ENCODE data around the gene ZCCHC7.

The ZCCHC7 gene

DNA sequence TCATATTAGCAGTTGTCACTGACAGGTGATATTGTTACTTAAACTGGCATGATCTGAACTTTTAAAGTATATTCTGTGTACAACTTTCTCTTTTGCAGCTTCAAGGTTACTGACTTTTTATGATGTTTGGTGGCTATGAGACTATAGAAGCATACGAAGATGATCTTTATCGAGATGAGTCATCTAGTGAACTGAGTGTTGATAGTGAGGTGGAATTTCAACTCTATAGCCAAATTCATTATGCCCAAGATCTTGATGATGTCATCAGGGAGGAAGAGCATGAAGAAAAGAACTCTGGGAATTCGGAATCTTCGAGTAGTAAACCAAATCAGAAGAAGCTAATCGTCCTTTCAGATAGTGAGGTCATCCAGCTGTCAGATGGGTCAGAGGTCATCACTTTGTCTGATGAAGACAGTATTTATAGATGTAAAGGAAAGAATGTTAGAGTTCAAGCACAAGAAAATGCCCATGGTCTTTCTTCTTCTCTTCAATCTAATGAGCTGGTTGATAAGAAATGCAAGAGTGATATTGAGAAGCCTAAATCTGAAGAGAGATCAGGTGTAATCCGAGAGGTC, 5.9 kb downstream of the ZCCHC7 start:
- Histone ChIP-seq H3K27ac (ENCODE audit: low read length) (no peak overlapping the region), H3K9ac (ENCODE audit: low read depth, low read length) (no peak overlapping the region), H3K27me3 (ENCODE audit: insufficient read depth, low read length) (no peaks in the 10 kb centered on the region), H3K36me3 (ENCODE audit: insufficient read depth, low read depth, low read length) (peaks cover 35% of the 10 kb centered on the region), H3K4me1 (ENCODE audit: insufficient read depth, low read length) (no peaks in the 10 kb centered on the region), H3K9me3 (ENCODE audit: insufficient read depth, low read depth, low read length) (no peaks in the 10 kb centered on the region), H3K4me3 (ENCODE audit: low read length) (no peak overlapping the region)

DNA sequence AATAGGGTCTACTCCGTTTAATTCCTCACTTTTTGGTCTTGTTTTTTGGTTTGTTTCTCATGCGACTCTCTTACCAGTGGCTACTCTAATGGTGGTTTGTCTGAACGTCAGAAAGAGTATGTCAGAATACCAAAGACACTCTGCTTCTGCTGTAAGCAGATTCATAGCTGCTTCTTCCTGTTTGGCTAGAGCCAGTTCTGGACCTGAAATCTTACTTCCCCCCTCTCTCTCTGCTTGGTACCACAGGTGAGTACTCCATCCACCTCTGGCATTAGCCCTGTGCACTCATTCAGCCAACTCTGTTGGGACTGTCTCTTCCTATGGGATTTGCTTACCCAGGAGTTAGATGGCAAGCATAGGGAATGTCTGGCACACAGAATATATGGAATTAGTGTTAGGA, 6.6 kb downstream of the ZCCHC7 start:
- no peak overlapping the region for H3K4me3 ChIP-seq (ENCODE audit: low read length)
- H3K36me3 ChIP-seq (ENCODE audit: insufficient read depth, low read depth, low read length), result peaks cover 35% of the 10 kb centered on the region
- H3K9ac ChIP-seq (ENCODE audit: low read depth, low read length), result no peak overlapping the region

DNA sequence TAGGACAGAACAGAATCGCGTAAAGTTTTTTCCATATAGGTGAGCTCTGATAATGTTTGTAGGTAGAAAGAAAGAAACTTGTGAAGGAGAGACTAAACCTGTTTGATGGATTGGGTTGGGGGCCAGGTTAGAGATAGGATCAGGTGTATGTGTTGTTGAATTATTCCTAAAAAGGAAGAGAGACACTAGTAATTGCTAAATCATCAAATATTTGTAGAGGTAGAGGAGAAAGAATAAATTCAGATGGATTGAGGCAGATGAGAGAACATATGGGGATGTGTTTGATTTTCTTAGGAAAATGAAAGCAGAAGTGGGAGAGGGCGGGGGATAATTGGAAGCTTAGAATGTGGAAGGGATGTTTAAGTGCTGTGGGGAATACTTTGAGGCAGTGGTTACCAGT, 7.7 kb downstream of the ZCCHC7 start:
- Histone ChIP-seq H3K27ac (ENCODE audit: low read length) (no peak overlapping the region), H3K36me3 (ENCODE audit: insufficient read depth, low read depth, low read length) (peaks cover 40% of the 10 kb centered on the region), H3K4me1 (ENCODE audit: insufficient read depth, low read length) (no peaks in the 10 kb centered on the region), H3K27me3 (ENCODE audit: insufficient read depth, low read length) (no peaks in the 10 kb centered on the region), H3K9me3 (ENCODE audit: insufficient read depth, low read depth, low read length) (no peaks in the 10 kb centered on the region), H3K4me3 (ENCODE audit: low read length) (no peak overlapping the region), H3K9ac (ENCODE audit: low read depth, low read length) (no peak overlapping the region)

More for the DNA sequence above, 6.6 kb downstream of the ZCCHC7 start:
- no peak overlapping the region for H3K27ac ChIP-seq (ENCODE audit: low read length)
- no peaks in the 10 kb centered on the region for H3K4me1 ChIP-seq (ENCODE audit: insufficient read depth, low read length)
- H3K27me3 ChIP-seq (ENCODE audit: insufficient read depth, low read length), result no peaks in the 10 kb centered on the region
- H3K9me3 ChIP-seq (ENCODE audit: insufficient read depth, low read depth, low read length), result no peaks in the 10 kb centered on the region

DNA sequence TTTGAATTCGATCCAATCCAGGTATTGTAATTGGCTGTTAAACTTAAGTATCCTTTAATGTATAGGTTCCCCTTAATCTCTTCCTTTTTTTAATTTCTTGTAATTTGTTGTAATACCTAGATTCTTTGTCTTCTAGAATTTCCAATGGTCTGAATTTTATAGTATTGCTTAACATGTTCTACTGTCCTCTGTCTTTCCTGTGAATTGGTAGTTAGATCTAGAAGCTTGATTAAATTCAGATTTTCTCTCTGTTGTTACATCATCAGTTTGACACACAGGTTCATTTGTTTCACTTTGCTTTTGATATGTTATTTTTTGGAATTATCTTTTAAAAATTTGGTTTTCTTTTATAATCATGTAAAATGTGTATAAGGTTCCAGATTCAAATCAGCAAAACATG, 13.8 kb downstream of the ZCCHC7 start:
- Histone ChIP-seq H3K36me3 (ENCODE audit: insufficient read depth, low read depth, low read length) (peaks cover 10% of the 10 kb centered on the region), H3K9ac (ENCODE audit: low read depth, low read length) (no peak overlapping the region), H3K9me3 (ENCODE audit: insufficient read depth, low read depth, low read length) (no peaks in the 10 kb centered on the region), H3K4me1 (ENCODE audit: insufficient read depth, low read length) (peaks cover 18% of the 10 kb centered on the region), H3K27me3 (ENCODE audit: insufficient read depth, low read length) (no peaks in the 10 kb centered on the region), H3K4me3 (ENCODE audit: low read length) (no peak overlapping the region), H3K27ac (ENCODE audit: low read length) (no peak overlapping the region)

DNA sequence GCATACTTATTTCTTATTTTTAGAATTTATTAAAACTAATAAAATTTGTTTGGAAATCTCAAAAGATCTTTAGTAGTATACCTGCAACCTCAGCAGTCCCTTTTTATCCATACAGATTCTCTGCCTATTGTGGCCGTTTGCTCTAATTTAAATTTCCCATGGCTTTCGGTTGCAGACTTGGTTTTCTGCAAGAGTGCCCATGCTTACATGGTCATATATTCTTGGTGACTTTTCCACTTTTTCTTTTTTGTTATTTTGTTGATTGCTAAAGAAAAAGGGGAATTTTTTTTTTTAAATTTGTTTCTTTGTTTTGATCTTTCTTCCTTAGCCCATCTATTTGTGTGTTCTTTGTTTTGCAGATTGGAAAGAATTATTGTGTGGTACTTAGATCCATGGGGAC, 20.6 kb downstream of the ZCCHC7 start:
- Histone ChIP-seq H3K9ac (ENCODE audit: low read depth, low read length) (no peak overlapping the region), H3K9me3 (ENCODE audit: insufficient read depth, low read depth, low read length) (no peaks in the 10 kb centered on the region), H3K4me3 (ENCODE audit: low read length) (no peak overlapping the region), H3K36me3 (ENCODE audit: insufficient read depth, low read depth, low read length) (no peaks in the 10 kb centered on the region), H3K4me1 (ENCODE audit: insufficient read depth, low read length) (peaks cover 27% of the 10 kb centered on the region), H3K27me3 (ENCODE audit: insufficient read depth, low read length) (no peaks in the 10 kb centered on the region), H3K27ac (ENCODE audit: low read length) (no peak overlapping the region)

DNA sequence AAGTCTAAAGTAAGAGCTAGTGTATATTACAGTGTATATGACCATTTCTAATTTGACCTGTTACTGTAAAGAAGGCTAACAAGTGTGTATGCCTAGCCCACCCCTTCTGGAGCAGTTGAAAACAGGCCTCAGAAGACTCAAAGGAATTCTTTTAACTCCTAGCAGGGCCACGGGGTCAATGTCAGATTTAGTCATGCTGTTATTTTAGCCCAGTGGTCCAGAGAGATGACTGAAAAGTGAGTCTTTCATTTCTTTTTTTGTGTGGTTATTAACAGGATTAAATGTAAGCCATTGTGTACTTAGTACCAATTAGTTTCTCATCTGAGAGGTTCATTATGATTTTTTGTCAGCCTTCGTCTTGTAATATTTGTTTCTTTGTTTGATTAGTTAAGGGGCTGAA, 24.4 kb downstream of the ZCCHC7 start:
- Histone ChIP-seq H3K27me3 (ENCODE audit: insufficient read depth, low read length) (no peaks in the 10 kb centered on the region), H3K27ac (ENCODE audit: low read length) (no peak overlapping the region), H3K4me1 (ENCODE audit: insufficient read depth, low read length) (peaks cover 23% of the 10 kb centered on the region), H3K4me3 (ENCODE audit: low read length) (no peak overlapping the region), H3K9me3 (ENCODE audit: insufficient read depth, low read depth, low read length) (no peaks in the 10 kb centered on the region), H3K36me3 (ENCODE audit: insufficient read depth, low read depth, low read length) (no peaks in the 10 kb centered on the region), H3K9ac (ENCODE audit: low read depth, low read length) (no peak overlapping the region)

DNA sequence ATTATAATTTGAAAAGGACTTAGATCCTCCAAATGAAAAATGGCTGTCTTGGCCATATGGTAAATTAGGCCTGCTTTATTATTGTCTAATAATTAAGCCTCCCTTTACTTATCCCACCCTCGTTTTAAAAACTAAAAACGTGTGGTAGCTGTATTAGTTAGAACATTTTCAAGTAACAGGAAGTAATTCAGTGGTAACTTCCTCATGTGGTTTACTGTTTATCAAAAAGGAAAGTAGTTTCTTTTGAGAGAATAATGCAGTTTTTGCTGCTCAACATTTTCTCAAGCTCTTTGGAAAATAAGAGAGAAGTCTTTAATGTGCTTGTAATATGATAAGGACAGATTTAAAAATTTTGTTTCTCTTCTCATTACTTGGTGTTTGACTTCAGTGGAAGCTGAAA, 26.0 kb downstream of the ZCCHC7 start:
- no peak overlapping the region for H3K27ac ChIP-seq (ENCODE audit: low read length)
- H3K4me3 ChIP-seq (ENCODE audit: low read length), result no peak overlapping the region
- no peak overlapping the region for H3K9ac ChIP-seq (ENCODE audit: low read depth, low read length)
- no peaks in the 10 kb centered on the region for H3K36me3 ChIP-seq (ENCODE audit: insufficient read depth, low read depth, low read length)
- no peaks in the 10 kb centered on the region for H3K27me3 ChIP-seq (ENCODE audit: insufficient read depth, low read length)
- H3K9me3 ChIP-seq (ENCODE audit: insufficient read depth, low read depth, low read length), result no peaks in the 10 kb centered on the region
- peaks cover 19% of the 10 kb centered on the region for H3K4me1 ChIP-seq (ENCODE audit: insufficient read depth, low read length)

DNA sequence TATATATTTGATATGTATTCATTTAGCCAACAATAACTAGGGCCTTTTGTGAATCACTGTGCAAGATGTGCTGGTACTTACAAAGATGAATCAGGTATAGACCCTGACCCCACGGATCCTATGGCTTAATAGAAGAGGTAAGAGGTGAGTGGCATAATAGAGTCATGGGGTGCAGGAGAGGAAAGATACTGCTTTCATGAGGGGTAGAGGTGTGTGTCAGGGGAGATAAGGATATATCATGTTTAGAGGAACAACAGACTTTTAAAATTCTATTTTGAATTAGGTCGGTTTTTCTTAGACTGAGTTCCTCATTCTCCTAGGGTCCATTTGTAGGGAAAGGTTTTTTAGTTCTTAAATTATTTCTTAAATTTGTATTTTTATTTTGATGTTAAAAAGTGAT, 27.8 kb downstream of the ZCCHC7 start:
- H3K9me3 ChIP-seq (ENCODE audit: insufficient read depth, low read depth, low read length), result no peaks in the 10 kb centered on the region
- H3K4me3 ChIP-seq (ENCODE audit: low read length), result no peak overlapping the region
- H3K4me1 ChIP-seq (ENCODE audit: insufficient read depth, low read length), result peaks cover 17% of the 10 kb centered on the region
- H3K9ac ChIP-seq (ENCODE audit: low read depth, low read length), result no peak overlapping the region
- no peaks in the 10 kb centered on the region for H3K36me3 ChIP-seq (ENCODE audit: insufficient read depth, low read depth, low read length)
- no peak overlapping the region for H3K27ac ChIP-seq (ENCODE audit: low read length)
- no peaks in the 10 kb centered on the region for H3K27me3 ChIP-seq (ENCODE audit: insufficient read depth, low read length)

DNA sequence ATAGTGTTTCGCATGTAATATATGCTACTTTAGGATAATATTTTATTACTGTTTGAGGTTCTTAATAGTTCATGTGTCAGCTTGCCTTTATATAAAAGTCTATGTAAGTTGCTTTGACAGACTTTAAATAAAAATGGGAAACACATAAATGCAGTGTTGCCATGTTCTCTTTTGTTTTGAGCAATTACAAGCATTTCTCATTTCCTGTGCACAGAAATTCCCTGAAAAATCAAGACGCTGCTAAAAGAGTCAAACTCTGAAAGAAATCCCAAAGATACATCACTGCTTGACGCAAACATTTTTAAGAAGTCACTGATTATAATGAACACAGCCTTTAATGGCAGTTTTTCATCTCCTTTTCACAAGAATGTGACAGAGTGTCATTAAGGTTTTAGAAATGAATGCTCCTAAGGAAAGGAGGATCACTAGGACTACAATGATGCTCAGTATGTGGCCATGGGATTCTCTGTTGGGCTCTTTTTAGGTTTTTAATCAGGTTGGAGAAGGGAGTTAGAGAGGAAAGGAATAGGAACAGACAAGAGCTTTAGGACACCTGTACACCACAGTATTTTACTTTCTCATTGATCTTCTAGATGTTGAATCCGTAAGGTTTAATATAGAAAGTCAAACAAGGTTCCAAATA, 29.4 kb downstream of the ZCCHC7 start:
- Histone ChIP-seq H3K4me3 (ENCODE audit: low read length) (peak overlapping the region; percentile 6; the same call in 1 of the 2 replicates), H3K9me3 (ENCODE audit: insufficient read depth, low read depth, low read length) (no peaks in the 10 kb centered on the region), H3K4me1 (ENCODE audit: insufficient read depth, low read length) (peaks cover 12% of the 10 kb centered on the region), H3K9ac (ENCODE audit: low read depth, low read length) (no peak overlapping the region), H3K36me3 (ENCODE audit: insufficient read depth, low read depth, low read length) (no peaks in the 10 kb centered on the region), H3K27ac (ENCODE audit: low read length) (no peak overlapping the region), H3K27me3 (ENCODE audit: insufficient read depth, low read length) (no peaks in the 10 kb centered on the region)

DNA sequence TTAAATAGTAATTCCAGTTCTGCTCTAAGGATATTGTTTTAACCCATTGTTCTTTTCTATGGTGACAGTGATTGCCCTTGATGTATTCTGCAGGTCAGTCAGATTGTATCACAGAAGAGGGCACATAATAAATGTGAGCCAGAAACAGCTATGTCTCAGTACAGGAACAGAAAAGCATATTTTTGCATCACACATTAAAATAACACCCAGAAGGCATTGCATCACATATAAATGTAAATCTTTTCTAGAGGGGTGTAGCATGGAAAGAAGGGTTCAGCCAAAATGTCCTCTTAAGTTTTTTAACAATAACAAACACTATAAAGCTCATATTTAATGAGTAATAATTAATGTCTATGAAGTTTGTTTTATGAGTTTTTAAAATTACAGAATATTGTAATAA, 30.0 kb downstream of the ZCCHC7 start:
- Histone ChIP-seq H3K36me3 (ENCODE audit: insufficient read depth, low read depth, low read length) (no peaks in the 10 kb centered on the region), H3K9ac (ENCODE audit: low read depth, low read length) (no peak overlapping the region), H3K27me3 (ENCODE audit: insufficient read depth, low read length) (no peaks in the 10 kb centered on the region), H3K4me1 (ENCODE audit: insufficient read depth, low read length) (peaks cover 12% of the 10 kb centered on the region), H3K9me3 (ENCODE audit: insufficient read depth, low read depth, low read length) (no peaks in the 10 kb centered on the region), H3K4me3 (ENCODE audit: low read length) (no peak overlapping the region), H3K27ac (ENCODE audit: low read length) (no peak overlapping the region)

DNA sequence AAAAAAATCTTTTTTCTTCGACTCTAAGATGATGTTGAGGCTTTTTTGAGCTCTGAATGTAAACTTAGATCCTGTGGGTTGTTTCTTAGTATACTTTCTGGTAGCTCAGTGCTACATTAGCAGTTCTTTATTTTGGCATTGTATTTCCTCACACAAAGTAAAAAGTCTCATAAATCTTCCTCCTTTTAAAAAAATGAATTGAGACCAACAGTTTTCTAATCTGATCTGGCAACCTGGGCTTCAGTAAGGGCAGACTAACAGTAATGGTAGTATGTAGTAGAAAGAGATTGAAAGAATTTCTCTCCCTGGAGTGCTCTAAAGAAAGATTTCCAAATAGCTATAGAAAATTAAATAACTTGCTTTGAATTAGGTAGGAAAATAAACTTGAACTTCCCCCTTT, 31.4 kb downstream of the ZCCHC7 start:
- Histone ChIP-seq H3K9me3 (ENCODE audit: insufficient read depth, low read depth, low read length) (no peaks in the 10 kb centered on the region), H3K4me3 (ENCODE audit: low read length) (no peak overlapping the region), H3K9ac (ENCODE audit: low read depth, low read length) (no peak overlapping the region), H3K36me3 (ENCODE audit: insufficient read depth, low read depth, low read length) (no peaks in the 10 kb centered on the region), H3K4me1 (ENCODE audit: insufficient read depth, low read length) (peaks cover 12% of the 10 kb centered on the region), H3K27me3 (ENCODE audit: insufficient read depth, low read length) (no peaks in the 10 kb centered on the region), H3K27ac (ENCODE audit: low read length) (no peak overlapping the region)

DNA sequence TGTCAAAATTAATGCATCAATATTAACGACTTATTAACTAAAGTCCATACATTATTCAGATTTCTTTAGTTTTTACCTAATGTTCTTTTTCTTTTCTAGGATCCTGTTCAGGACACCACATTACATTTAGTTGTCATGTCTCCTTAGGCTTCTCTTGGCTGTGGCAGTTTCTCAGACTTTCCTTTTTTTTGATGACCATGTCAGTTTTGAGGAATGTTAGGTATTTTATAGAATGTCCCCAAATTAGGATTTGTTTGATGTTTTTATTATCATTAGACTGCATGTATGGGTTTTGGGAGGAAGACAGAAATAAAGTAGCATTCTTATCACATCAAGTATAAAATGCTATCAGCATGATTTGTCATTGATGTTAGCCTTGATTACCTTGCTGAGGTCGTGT, 32.0 kb downstream of the ZCCHC7 start:
- H3K27me3 ChIP-seq (ENCODE audit: insufficient read depth, low read length), result no peaks in the 10 kb centered on the region
- peaks cover 12% of the 10 kb centered on the region for H3K4me1 ChIP-seq (ENCODE audit: insufficient read depth, low read length)
- no peak overlapping the region for H3K4me3 ChIP-seq (ENCODE audit: low read length)
- H3K9me3 ChIP-seq (ENCODE audit: insufficient read depth, low read depth, low read length), result no peaks in the 10 kb centered on the region
- H3K36me3 ChIP-seq (ENCODE audit: insufficient read depth, low read depth, low read length), result no peaks in the 10 kb centered on the region
- no peak overlapping the region for H3K27ac ChIP-seq (ENCODE audit: low read length)
- H3K9ac ChIP-seq (ENCODE audit: low read depth, low read length), result no peak overlapping the region

Data from iPS-20b (cell line).